ENCODE data around the gene DDX31. TPM values are rescaled to one million over a fixed set of nuclear protein-coding genes. Genes with fewer than 3 reads are reported as not detected.

The DDX31 gene
- total RNA-seq, 1 experiment from 2014 or later: 25.8 TPM

DNA sequence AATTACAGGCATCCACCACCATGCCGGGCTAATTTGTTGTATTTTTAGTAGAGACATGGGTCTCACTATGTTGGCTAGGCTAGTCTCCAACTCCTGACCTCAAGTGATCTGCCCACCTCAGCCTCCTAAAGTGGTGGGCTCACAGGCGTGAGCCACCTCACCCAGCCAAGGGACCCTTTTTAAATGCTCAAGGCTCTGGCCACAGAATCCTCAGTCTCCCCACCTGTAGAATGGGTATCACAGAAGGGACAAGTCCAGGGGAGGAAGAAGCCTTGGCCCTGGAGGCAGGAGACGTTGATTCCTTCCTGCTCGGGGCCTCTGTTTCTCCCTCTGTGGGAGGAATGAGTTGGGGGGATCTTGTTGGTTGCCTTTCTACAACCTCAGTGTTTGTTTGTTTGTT lies 46.2 kb upstream of the DDX31 start (continued):
- TF ChIP-seq, protein P1, sequence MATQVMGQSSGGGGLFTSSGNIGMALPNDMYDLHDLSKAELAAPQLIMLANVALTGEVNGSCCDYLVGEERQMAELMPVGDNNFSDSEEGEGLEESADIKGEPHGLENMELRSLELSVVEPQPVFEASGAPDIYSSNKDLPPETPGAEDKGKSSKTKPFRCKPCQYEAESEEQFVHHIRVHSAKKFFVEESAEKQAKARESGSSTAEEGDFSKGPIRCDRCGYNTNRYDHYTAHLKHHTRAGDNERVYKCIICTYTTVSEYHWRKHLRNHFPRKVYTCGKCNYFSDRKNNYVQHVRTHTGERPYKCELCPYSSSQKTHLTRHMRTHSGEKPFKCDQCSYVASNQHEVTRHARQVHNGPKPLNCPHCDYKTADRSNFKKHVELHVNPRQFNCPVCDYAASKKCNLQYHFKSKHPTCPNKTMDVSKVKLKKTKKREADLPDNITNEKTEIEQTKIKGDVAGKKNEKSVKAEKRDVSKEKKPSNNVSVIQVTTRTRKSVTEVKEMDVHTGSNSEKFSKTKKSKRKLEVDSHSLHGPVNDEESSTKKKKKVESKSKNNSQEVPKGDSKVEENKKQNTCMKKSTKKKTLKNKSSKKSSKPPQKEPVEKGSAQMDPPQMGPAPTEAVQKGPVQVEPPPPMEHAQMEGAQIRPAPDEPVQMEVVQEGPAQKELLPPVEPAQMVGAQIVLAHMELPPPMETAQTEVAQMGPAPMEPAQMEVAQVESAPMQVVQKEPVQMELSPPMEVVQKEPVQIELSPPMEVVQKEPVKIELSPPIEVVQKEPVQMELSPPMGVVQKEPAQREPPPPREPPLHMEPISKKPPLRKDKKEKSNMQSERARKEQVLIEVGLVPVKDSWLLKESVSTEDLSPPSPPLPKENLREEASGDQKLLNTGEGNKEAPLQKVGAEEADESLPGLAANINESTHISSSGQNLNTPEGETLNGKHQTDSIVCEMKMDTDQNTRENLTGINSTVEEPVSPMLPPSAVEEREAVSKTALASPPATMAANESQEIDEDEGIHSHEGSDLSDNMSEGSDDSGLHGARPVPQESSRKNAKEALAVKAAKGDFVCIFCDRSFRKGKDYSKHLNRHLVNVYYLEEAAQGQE (IDR thresholded peaks at IDR 0.05; ENCODE audit: low read depth): no peak
- TF ChIP-seq RAD21 (IDR thresholded peaks at IDR 0.05; ENCODE audit: low read depth) (no peak), POLR2A (IDR thresholded peaks at IDR 0.05; ENCODE audit: borderline replicate concordance, extremely low read depth, insufficient read depth, insufficient read length) (no peak), CEBPB (IDR thresholded peaks at IDR 0.05; ENCODE audit: low read depth) (no peak), JUND (IDR thresholded peaks at IDR 0.05) (no peak)

DNA sequence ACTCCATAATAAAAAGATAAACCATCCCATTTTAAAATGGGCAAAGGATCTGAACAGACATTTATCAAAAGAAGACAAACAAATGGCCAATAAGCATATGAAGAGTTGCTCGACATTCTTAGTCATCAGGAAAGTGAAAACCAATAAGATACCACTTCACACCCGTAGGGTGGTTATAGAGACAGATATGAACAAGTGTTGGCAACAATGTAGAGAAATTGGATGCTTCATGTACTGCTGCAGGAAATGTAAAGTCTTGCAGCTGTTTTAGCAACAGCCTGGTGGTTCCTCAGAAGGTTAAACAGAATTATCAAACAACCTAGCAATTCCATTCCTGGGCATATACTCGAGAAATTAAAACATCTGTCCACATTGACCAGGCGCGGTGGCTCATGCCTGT lies 43.0 kb upstream of the DDX31 start:
- no peaks in the 10 kb centered on the region for H3K79me2 ChIP-seq (ENCODE audit: insufficient read depth, low read length)
- intact Hi-C loops (cut with micrococcal nuclease): no loop called here
- ATAC-seq: no peak
- H2AFZ ChIP-seq (ENCODE audit: low read depth, low read length, poor library complexity, severe bottlenecking): no peak overlapping the region
- peaks cover 7% of the 10 kb centered on the region; the same call in 1 of the 2 replicates for H3K27me3 ChIP-seq (ENCODE audit: insufficient read depth, low read length)
- H4K20me1 ChIP-seq (ENCODE audit: insufficient read depth): no peaks in the 10 kb centered on the region
- no TSS peak for BruUV-seq (replicated peaks)
- H3K9me3 ChIP-seq (ENCODE audit: control insufficient read depth in 1 of 2, insufficient read depth in 1 of 2, low read depth in 1 of 2, low read length in 2 of 2): no peaks in the 10 kb centered on the region
- no peak overlapping the region for H3K9ac ChIP-seq (ENCODE audit: low read length)
- ChIA-PET POLR2A (no interaction called here), RAD21 (ENCODE audit: low non-redundant PET in 1 of 2, low total read pairs in 2 of 2, uncharacterized antibody in 2 of 2, unreplicated experiment in 2 of 2) (no interaction called here), CTCF (no interaction called here)
- TF ChIP-seq ELF1 (IDR thresholded peaks at IDR 0.05; ENCODE audit: borderline replicate concordance, low read depth) (no peak), SRF (IDR thresholded peaks at IDR 0.05; ENCODE audit: low read depth) (no peak), EGR1 (IDR thresholded peaks at IDR 0.05; ENCODE audit: low read depth) (no peak), FOSL1 (IDR thresholded peaks at IDR 0.05; ENCODE audit: low read depth) (no peak), POLR2AphosphoS5 (IDR thresholded peaks at IDR 0.05; ENCODE audit: low read depth, low read length) (no peak)
- TF ChIP-seq, protein P2, sequence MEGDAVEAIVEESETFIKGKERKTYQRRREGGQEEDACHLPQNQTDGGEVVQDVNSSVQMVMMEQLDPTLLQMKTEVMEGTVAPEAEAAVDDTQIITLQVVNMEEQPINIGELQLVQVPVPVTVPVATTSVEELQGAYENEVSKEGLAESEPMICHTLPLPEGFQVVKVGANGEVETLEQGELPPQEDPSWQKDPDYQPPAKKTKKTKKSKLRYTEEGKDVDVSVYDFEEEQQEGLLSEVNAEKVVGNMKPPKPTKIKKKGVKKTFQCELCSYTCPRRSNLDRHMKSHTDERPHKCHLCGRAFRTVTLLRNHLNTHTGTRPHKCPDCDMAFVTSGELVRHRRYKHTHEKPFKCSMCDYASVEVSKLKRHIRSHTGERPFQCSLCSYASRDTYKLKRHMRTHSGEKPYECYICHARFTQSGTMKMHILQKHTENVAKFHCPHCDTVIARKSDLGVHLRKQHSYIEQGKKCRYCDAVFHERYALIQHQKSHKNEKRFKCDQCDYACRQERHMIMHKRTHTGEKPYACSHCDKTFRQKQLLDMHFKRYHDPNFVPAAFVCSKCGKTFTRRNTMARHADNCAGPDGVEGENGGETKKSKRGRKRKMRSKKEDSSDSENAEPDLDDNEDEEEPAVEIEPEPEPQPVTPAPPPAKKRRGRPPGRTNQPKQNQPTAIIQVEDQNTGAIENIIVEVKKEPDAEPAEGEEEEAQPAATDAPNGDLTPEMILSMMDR (IDR thresholded peaks at IDR 0.05 in 2 of 3, conservative IDR thresholded peaks at IDR 0.05 in 1 of 3; ENCODE audit: borderline replicate concordance in 1 of 3, insufficient read depth in 1 of 3, low read depth in 2 of 3, low read length in 2 of 3): no peak
- TF ChIP-seq, protein P3, sequence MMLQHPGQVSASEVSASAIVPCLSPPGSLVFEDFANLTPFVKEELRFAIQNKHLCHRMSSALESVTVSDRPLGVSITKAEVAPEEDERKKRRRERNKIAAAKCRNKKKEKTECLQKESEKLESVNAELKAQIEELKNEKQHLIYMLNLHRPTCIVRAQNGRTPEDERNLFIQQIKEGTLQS (IDR thresholded peaks at IDR 0.05): no peak
- DNase-seq (ENCODE audit: low read depth, low spot score): no peak
- no peak overlapping the region for H3K27ac ChIP-seq (ENCODE audit: low read depth, low read length)
- H3K4me3 ChIP-seq (replicated peaks in 1 of 2; ENCODE audit: low read depth in 1 of 2, low read length in 2 of 2): no peak overlapping the region
- H3K36me3 ChIP-seq (ENCODE audit: control insufficient read depth in 1 of 2, insufficient read depth in 2 of 2, low read length in 2 of 2): no peaks in the 10 kb centered on the region
- no peaks in the 10 kb centered on the region for H3K9me2 ChIP-seq (ENCODE audit: insufficient read depth)
- H3K4me1 ChIP-seq (ENCODE audit: control insufficient read depth in 1 of 2, insufficient read depth in 2 of 2, low read length in 2 of 2): no peaks in the 10 kb centered on the region
- H3K4me2 ChIP-seq (ENCODE audit: low read length): no peak overlapping the region
